Epithelial cell of proximal tubule (primary cell): ENCODE measurements around the gene HBA2. TPM values are rescaled to one million over a fixed set of nuclear protein-coding genes. Genes with fewer than 3 reads are reported as not detected.
A peak's percentile ranks its signal among the peaks of the same experiment; 100 is the strongest.
"Not testable (repeated sequence)": the region's sequence is repeated elsewhere in the genome, so short reads cannot be mapped to it uniquely, and the experiment has no call there.

Source experiments
- DNase-seq: peaks from one replicate; pipeline ENCODE4 v3.0.0-alpha.2; 2011; ENCODE audit warnings: low read depth
- H3K4me3 ChIP-seq: 2 replicates; pipeline ENCODE4 v1.5.1; 2011; ENCODE audit warnings: low read depth, mild to moderate bottlenecking, low read length
- total RNA-seq: library from RNA; depleted of rRNA; stranded (reverse); fragments of >200 nt; gene quantifications from 2 replicates; pipeline ENCODE4 v1.2.3, GENCODE V29; 2015
- TF ChIP-seq, protein P1 (sequence below): conservative IDR thresholded peaks from 2 replicates; pipeline ENCODE4 v1.5.1; 2012; ENCODE audit warnings: low read depth, mild to moderate bottlenecking, low read length

HBA2 gene
- total RNA-seq, 1 donor from 2014 or later, result not detected

DNA sequence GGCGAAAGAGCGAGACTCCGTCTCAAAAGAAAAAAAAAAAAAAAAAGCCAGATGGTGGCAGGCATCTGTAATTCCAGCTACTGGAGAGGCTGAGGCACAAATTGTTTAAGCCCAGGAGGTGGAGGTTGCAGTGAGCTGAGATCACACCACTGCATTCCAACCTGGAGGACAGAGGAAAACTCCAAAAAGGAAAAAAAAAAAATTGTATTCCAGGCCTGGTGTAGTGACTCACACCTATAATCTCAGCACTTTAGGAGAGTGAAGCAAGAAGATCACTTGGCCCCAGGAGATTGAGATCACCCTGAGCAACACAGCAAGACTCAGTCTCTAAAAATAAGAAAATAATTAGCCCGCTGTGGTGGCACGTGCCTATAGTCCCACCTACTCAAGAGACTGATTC lies 27.7 kb downstream of the HBA2 start:
- TF ChIP-seq, protein P1, sequence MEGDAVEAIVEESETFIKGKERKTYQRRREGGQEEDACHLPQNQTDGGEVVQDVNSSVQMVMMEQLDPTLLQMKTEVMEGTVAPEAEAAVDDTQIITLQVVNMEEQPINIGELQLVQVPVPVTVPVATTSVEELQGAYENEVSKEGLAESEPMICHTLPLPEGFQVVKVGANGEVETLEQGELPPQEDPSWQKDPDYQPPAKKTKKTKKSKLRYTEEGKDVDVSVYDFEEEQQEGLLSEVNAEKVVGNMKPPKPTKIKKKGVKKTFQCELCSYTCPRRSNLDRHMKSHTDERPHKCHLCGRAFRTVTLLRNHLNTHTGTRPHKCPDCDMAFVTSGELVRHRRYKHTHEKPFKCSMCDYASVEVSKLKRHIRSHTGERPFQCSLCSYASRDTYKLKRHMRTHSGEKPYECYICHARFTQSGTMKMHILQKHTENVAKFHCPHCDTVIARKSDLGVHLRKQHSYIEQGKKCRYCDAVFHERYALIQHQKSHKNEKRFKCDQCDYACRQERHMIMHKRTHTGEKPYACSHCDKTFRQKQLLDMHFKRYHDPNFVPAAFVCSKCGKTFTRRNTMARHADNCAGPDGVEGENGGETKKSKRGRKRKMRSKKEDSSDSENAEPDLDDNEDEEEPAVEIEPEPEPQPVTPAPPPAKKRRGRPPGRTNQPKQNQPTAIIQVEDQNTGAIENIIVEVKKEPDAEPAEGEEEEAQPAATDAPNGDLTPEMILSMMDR, result no peak
- DNase-seq, result peak; percentile 42
- no peak overlapping the region for H3K4me3 ChIP-seq

DNA sequence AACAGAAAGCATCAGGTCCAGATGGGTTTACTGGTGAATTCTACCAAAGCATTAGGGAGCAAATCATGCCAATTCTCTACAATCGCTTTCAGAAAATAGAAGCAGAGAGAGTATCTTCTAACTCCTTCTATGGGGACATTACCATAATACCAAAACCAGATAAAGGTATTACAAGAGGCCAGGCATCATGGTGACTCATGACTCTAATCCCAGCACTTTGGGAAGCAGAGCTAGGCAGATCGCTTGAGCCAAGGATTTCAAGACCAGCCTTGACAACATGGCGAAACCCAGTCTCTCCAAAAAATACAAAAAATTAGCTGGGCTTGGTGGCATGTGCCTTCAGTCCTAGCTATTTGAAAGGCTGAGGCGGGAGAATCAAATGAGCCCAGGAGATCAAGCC lies 30.6 kb downstream of the HBA2 start:
- TF ChIP-seq, protein P1, result no peak
- DNase-seq, result no peak
- H3K4me3 ChIP-seq, result no peak overlapping the region

DNA sequence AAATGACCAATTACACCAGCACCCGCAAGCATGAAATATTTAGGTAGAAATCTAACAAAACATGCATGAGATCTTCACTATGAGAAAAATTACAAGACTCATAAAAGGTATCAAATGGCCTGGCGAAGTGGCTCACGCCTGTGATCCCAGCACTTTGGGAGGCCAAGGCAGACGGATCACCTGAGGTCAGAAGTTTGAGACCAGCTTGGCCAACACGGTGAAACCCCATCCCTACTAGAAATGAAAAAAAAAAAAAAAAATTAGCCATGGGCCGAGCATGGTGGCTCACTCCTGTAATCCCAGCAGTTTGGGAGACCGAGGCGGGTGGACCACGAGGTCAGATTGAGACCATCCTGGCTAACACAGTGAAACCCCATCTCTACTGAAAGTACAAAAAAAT lies 31.4 kb downstream of the HBA2 start:
- DNase-seq, H3K4me3 ChIP-seq: not testable (repeated sequence)

DNA sequence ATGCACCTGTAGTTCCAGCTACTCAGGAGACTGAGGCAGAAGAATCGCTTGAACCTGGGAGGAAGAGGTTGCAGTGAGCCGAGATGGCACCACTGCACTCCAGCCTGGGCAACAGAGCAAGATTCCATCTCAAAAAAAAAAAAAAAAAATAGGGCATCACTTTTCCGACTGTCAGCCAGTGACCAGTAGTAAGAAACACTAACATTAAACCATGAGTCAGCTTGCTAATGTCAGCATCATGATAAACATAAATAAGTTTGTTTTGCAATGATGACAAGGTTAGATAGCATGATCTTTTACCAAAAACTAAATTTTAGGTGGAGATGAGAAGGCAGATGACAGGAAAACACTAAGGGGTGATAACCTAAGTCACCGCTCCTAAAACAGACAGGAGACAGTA lies 36.7 kb downstream of the HBA2 start:
- DNase-seq, H3K4me3 ChIP-seq: not testable (repeated sequence)

DNA sequence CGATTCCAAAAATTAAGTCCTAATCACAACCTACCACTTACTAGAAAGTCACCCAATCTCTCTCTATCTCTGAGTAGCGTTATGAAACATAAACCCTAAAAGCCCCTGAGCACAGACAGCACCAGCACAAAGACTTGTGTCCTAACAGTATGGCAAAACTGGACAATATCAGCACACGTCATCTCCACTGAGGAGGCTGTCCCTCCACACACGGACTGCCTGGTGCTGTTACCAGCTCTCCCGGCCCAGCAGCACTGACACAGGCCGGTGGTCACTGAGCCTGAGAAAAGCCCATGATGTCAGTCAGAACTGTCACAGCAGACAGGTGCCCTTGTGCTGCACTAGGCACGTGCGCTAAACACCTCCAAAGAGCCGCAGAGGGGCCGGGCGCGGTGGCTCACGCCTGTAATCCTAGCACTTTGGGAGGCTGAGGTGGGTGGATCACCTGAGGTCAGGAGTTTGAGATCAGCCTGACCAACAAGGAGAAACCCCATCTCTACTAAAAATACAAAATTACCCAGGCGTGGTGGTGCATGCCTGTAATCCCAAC lies 39.0 kb downstream of the HBA2 start:
- H3K4me3 ChIP-seq, DNase-seq: not testable (repeated sequence)

DNA sequence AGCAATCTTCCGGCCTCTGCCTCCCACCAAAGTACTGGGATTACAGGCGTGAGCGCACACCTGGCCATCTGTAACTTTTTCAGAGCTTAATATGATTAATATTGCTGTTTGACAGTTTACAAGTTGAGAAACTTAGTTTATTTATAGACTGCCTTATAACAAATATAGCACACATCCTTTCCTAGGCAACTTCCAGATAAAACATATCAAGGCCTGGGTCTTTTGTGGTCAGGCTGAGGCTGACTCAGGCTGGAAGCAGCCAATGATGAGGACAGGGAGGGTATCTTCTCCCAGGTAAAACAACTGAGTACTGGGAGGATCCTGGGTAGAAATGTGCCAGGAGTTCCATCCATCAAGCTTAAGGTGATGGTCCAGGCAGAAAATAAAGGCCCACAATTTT lies 40.3 kb downstream of the HBA2 start:
- TF ChIP-seq, protein P1, result no peak
- H3K4me3 ChIP-seq, result no peak overlapping the region
- DNase-seq, result no peak

DNA sequence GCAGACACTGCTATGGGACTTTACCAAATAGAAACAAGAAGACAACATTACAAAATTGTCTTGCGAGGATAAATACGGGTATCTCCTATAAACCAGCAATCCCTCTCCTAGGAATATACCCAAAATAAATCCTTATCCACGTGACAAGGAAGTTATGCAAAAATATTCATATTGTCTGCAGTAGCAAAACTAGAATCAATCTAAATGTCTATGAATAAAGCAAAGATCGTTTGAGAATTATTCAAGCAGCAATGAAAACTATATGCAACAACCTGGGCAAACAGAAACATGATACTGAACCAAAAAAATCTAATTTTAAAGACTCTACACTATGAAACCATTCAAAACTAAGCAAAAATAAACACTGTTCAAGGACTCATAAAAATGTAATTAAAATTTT lies 47.3 kb downstream of the HBA2 start:
- TF ChIP-seq, protein P1, result no peak
- DNase-seq, result no peak
- H3K4me3 ChIP-seq, result no peak overlapping the region

Other genes with a start within 250 kb of the HBA2 start
- 9.4 and 23.7 TPM in 2 replicates for gene POLR3K, start 119.3 kb upstream of the HBA2 start, total RNA-seq
- 53.9 and 78.1 TPM in 2 replicates for gene SNRNP25, start 119.0 kb upstream of the HBA2 start, total RNA-seq
- 17.5 and 21.2 TPM in 2 replicates for gene RHBDF1, start 100.2 kb upstream of the HBA2 start, total RNA-seq
- 92.8 and 223 TPM in 2 replicates for gene MPG, start 94.7 kb upstream of the HBA2 start, total RNA-seq
- gene NPRL3, start 34.2 kb upstream of the HBA2 start, total RNA-seq, result 12.2 and 14.4 TPM in 2 replicates
- not detected in 2 replicates for gene HBZ, start 20.2 kb upstream of the HBA2 start, total RNA-seq
- gene HBM, start 6.9 kb upstream of the HBA2 start, total RNA-seq, result not detected in 2 replicates
- not detected in 2 replicates for gene HBA1, start 3.8 kb downstream of the HBA2 start, total RNA-seq
- 1.5 and 12.1 TPM in 2 replicates for gene HBQ1, start 7.6 kb downstream of the HBA2 start, total RNA-seq
- gene LUC7L, start 56.6 kb downstream of the HBA2 start, total RNA-seq, result 49.3 and 77.6 TPM in 2 replicates
- gene FAM234A, start 61.9 kb downstream of the HBA2 start, total RNA-seq, result 67.3 and 87.6 TPM in 2 replicates
- gene RGS11, start 103.1 kb downstream of the HBA2 start, total RNA-seq, result 1.0 TPM in 1 of 2 replicates, not detected in the other
- 0.29 TPM in 1 of 2 replicates, not detected in the other for gene ARHGDIG, start 107.7 kb downstream of the HBA2 start, total RNA-seq
- gene PDIA2, start 110.3 kb downstream of the HBA2 start, total RNA-seq, result not detected in 2 replicates
- gene AXIN1, start 179.8 kb downstream of the HBA2 start, total RNA-seq, result 33.9 and 36.0 TPM in 2 replicates
- 188 and 253 TPM in 2 replicates for gene MRPL28, start 197.7 kb downstream of the HBA2 start, total RNA-seq
- gene PGAP6, start 209.1 kb downstream of the HBA2 start, total RNA-seq, result 69.3 and 87.2 TPM in 2 replicates
- gene NME4, start 224.3 kb downstream of the HBA2 start, total RNA-seq, result 82.3 and 93.2 TPM in 2 replicates
- gene DECR2, start 229.0 kb downstream of the HBA2 start, total RNA-seq, result 12.9 and 20.8 TPM in 2 replicates